Activated naive CD8-positive, alpha-beta T cell (primary cell): ENCODE measurements around the gene C11orf52.

ENCODE experiments used
- H3K27ac Mint-ChIP-seq: one replicate; pipeline ENCODE4 v1.8.0; 2021; ENCODE audit warnings: mixed read lengths
- H3K27me3 Mint-ChIP-seq: one replicate; pipeline ENCODE4 v1.8.0; 2021; ENCODE audit warnings: mixed read lengths
- H3K36me3 Mint-ChIP-seq: one replicate; pipeline ENCODE4 v1.8.0; 2021; ENCODE audit warnings: mixed read lengths
- H3K4me1 Mint-ChIP-seq: one replicate; pipeline ENCODE4 v1.8.0; 2021; ENCODE audit warnings: low read depth, mixed read lengths
- H3K4me3 Mint-ChIP-seq: one replicate; pipeline ENCODE4 v1.8.0; 2021; ENCODE audit warnings: mild to moderate bottlenecking, mixed read lengths
- H3K9me3 Mint-ChIP-seq: one replicate; pipeline ENCODE4 v1.8.0; 2021; ENCODE audit warnings: low read depth, mixed read lengths

Gene C11orf52

GRCh38 chr11:111967649-111968048 lies 48.9 kb downstream of the C11orf52 start:
- H3K27me3 Mint-ChIP-seq, result no peaks in the 10 kb centered on the region
- H3K4me1 Mint-ChIP-seq, result peaks cover 3% of the 10 kb centered on the region
- peaks cover 20% of the 10 kb centered on the region for H3K36me3 Mint-ChIP-seq
- H3K27ac Mint-ChIP-seq, result no peak overlapping the region
- no peaks in the 10 kb centered on the region for H3K9me3 Mint-ChIP-seq
- H3K4me3 Mint-ChIP-seq, result no peak overlapping the region

- Mint-ChIP-seq H3K9me3 (no peaks in the 10 kb centered on the region), H3K27me3 (no peaks in the 10 kb centered on the region), H3K27ac (no peak overlapping the region), H3K4me3 (no peak overlapping the region), H3K4me1 (no peaks in the 10 kb centered on the region), H3K36me3 (peaks cover 20% of the 10 kb centered on the region)
Measured at GRCh38 chr11:111969344-111969743, 50.6 kb downstream of the C11orf52 start.

DNA sequence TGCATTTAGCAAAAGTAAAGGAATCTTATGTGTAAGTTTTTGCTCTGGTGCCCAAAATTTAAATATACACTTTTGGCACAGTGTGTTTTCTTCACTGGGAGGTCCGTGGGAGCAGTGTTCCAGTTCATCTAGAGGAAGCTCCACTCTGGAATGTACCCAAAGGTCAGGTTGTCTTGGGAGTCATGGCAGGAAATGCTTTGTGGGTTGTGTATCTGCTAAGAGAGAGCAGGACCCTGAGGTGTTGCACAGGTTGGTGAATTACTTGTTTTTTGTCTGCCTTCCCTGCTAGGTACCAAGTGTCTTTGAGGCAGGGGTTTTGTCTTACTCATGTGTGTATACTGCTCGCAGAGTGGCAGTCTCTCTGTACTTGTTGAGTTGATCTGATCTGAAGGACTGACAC lies 55.7 kb downstream of the C11orf52 start:
- no peak overlapping the region for H3K27ac Mint-ChIP-seq
- peaks cover 11% of the 10 kb centered on the region for H3K4me1 Mint-ChIP-seq
- peaks cover 9% of the 10 kb centered on the region for H3K27me3 Mint-ChIP-seq
- H3K4me3 Mint-ChIP-seq, result no peak overlapping the region
- H3K36me3 Mint-ChIP-seq, result peaks cover 7% of the 10 kb centered on the region
- no peaks in the 10 kb centered on the region for H3K9me3 Mint-ChIP-seq

DNA sequence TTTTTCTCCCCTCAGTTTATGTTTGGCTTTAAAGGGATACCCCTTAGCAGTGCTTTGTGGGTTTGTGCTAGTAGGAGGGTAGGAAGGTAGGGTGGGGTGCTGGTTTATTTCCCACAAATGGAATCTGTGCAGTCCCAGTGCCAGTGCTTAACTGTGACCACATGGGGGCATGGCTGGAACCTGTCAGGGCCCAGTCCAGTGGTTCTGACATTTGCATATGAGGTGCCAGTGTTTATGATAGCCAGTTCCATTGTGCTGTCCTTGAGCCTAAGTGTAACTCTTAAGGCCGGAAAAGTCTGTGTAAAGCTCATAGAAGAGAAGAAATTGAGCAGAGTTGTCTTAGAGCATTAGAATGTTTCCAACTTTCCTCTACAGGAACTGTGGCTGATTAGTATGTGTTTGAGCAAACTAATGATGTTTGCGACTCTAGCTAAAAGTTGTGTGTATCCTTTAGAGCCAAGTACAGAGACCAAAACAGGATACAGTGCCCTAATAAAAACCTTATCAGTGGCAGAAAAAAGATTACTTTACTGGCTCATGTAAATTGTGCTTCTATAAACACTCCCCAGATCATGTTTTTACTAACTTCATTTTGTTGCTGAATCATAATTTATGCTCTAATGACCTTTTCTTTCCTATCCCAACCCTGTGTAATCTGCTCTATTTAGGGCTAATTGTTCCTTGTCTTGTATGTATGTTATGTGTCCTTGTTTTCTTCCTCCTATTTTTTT lies 56.5 kb downstream of the C11orf52 start:
- no peak overlapping the region for H3K4me3 Mint-ChIP-seq
- no peaks in the 10 kb centered on the region for H3K9me3 Mint-ChIP-seq
- H3K27me3 Mint-ChIP-seq, result peaks cover 9% of the 10 kb centered on the region
- H3K4me1 Mint-ChIP-seq, result peaks cover 11% of the 10 kb centered on the region
- peak overlapping the region; percentile 29 for H3K27ac Mint-ChIP-seq
- peaks cover 5% of the 10 kb centered on the region for H3K36me3 Mint-ChIP-seq

- peaks cover 11% of the 10 kb centered on the region for H3K4me1 Mint-ChIP-seq
- H3K4me3 Mint-ChIP-seq, result peak overlapping the region; percentile 74
- peaks cover 5% of the 10 kb centered on the region for H3K36me3 Mint-ChIP-seq
- no peak overlapping the region for H3K27ac Mint-ChIP-seq
- peaks cover 9% of the 10 kb centered on the region for H3K27me3 Mint-ChIP-seq
- H3K9me3 Mint-ChIP-seq, result no peaks in the 10 kb centered on the region
Measured at GRCh38 chr11:111976119-111976766, 57.5 kb downstream of the C11orf52 start.
